Loucy (cell line): ENCODE data around the gene RPS24.

Experiments used
- EZH2phosphoT487 ChIP-seq: fragments of 200-600 bp; IDR thresholded peaks from 2 replicates; pipeline ENCODE4 v1.6.1; 2018; ENCODE audit warnings: antibody characterized with exemption, mild to moderate bottlenecking, moderate library complexity, borderline replicate concordance
- TF ChIP-seq, protein P1 (sequence below): fragments of 200-600 bp; sonication (generic); conservative IDR thresholded peaks from 2 replicates; pipeline ENCODE4 v1.5.1; 2014; ENCODE audit warnings: mild to moderate bottlenecking, antibody characterized with exemption, low read length

DNA sequence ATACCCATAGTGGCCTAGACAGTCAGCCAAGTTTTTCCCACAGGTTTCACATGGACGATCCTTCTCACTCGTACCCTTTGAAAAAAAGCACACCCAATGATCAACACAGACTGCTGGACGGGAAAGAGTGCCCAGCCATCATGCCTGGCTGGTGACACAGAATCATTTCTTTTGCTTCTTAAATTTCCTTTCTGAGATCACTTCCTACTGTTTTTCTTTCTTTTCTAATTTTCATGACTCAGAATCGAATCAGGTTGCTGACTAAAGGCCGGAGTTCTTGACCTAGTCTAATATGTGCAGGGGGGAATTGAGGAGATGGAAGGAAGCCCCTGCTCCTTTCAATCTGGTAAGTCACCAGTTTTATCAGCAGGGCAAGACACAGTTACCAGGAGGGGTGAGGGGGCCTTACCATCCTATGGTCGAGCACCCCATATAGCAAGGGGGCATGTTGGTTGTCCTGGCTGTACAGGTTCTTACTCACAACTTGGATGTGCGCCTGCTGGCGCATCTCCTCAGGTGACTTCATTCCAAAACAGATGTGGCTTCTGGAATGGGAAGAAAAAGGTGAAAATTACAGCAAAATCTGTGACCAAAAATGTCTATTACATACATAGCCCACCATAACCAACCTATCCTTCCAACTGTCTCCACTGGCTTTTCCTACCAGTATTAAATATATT is 7.8 kb upstream of the RPS24 start:
- TF ChIP-seq, protein P1, sequence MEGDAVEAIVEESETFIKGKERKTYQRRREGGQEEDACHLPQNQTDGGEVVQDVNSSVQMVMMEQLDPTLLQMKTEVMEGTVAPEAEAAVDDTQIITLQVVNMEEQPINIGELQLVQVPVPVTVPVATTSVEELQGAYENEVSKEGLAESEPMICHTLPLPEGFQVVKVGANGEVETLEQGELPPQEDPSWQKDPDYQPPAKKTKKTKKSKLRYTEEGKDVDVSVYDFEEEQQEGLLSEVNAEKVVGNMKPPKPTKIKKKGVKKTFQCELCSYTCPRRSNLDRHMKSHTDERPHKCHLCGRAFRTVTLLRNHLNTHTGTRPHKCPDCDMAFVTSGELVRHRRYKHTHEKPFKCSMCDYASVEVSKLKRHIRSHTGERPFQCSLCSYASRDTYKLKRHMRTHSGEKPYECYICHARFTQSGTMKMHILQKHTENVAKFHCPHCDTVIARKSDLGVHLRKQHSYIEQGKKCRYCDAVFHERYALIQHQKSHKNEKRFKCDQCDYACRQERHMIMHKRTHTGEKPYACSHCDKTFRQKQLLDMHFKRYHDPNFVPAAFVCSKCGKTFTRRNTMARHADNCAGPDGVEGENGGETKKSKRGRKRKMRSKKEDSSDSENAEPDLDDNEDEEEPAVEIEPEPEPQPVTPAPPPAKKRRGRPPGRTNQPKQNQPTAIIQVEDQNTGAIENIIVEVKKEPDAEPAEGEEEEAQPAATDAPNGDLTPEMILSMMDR: no peak
- no peak for TF ChIP-seq EZH2phosphoT487
